Iris pigment epithelial cell (primary cell): ENCODE data around the gene MIEN1.
"Not testable (repeated sequence)": the region's sequence is repeated elsewhere in the genome, so short reads cannot be mapped to it uniquely, and the experiment has no call there.

Experiments used
- DNase-seq: peaks from one replicate; pipeline ENCODE4 v3.0.0-alpha.2; 2011; ENCODE audit warnings: low read depth

MIEN1 gene

GRCh38 chr17:39739885-39740356, 9.6 kb upstream of the MIEN1 start:
- DNase-seq, result no peak

GRCh38 chr17:39738983-39739884, 8.9 kb upstream of the MIEN1 start:
- DNase-seq, result peak; percentile 24

- no peak for DNase-seq
Measured at GRCh38 chr17:39738568-39738901, 8.2 kb upstream of the MIEN1 start.

GRCh38 chr17:39737760-39738567, 7.6 kb upstream of the MIEN1 start, which contains the start of gene GRB7:
Gene GRB7 (plus strand): TSS chr17:39737938. CDS start chr17:39742302, 4,364 bp downstream.
- no peak for DNase-seq

- DNase-seq, result no peak
Measured at GRCh38 chr17:39737206-39737759, 7.0 kb upstream of the MIEN1 start.

- no peak for DNase-seq
Measured at GRCh38 chr17:39736319-39737165, 6.2 kb upstream of the MIEN1 start.

- no peak for DNase-seq
Measured at GRCh38 chr17:39735882-39736281, 5.5 kb upstream of the MIEN1 start.

- no peak for DNase-seq
Measured at GRCh38 chr17:39732586-39732985, 2.3 kb upstream of the MIEN1 start.

- no peak for DNase-seq
Measured at GRCh38 chr17:39729280-39729851, 966 bp downstream of the MIEN1 start.

GRCh38 chr17:39727556-39727955, 2.8 kb downstream of the MIEN1 start:
- no peak for DNase-seq

- no peak for DNase-seq
Measured at GRCh38 chr17:39726617-39727016, 3.7 kb downstream of the MIEN1 start.

- DNase-seq, result not testable (repeated sequence)
Measured at GRCh38 chr17:39725923-39726322, 4.4 kb downstream of the MIEN1 start.

GRCh38 chr17:39724731-39725130, 5.6 kb downstream of the MIEN1 start:
- no peak for DNase-seq

GRCh38 chr17:39722965-39723848, 7.1 kb downstream of the MIEN1 start:
- no peak for DNase-seq

GRCh38 chr17:39722104-39722503, 8.2 kb downstream of the MIEN1 start:
- no peak for DNase-seq

GRCh38 chr17:39719563-39720355, 10.6 kb downstream of the MIEN1 start:
- DNase-seq, result no peak

GRCh38 chr17:39717660-39718059, 12.7 kb downstream of the MIEN1 start:
- DNase-seq, result no peak

- no peak for DNase-seq
Measured at GRCh38 chr17:39716879-39717536, 13.3 kb downstream of the MIEN1 start.
